NCI-H748 treated with DMSO at 0.1 percent for 48 hours (cell line): Measurements from ENCODE around the gene VASH1.

Source experiments
- DNase-seq: peaks from one replicate; lab custom pipeline; 2025; lab: John Stamatoyannopoulos, UW

VASH1 gene

DNA sequence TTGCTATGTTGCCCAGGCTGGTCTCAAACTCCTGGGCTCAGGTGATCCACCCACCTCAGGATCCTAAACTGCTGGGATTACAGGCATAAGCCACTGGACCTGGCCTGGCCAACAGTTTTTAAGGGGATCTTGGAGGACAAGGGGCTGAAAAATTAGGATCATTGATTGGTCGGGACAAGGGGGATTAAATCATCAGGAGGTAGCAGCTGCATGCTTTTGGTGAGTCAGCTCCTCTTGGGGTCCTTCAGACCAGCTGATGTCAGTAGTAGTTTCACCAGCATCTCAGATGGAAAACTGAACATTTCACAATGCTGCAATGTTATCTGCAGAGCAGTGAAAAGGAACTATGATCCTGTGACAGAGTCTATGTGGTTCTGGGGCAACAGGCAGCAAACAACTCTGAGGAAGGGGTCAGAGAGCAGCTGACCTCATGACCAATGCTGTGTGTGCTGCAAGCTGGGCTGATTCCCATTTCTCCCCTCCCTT, 71.3 kb downstream of the VASH1 start:
- no peak for DNase-seq
